ENCODE results near the gene SS18L1. TPM values are rescaled to one million over a fixed set of nuclear protein-coding genes. Genes with fewer than 3 reads are reported as not detected.

SS18L1 gene
- total RNA-seq, 2 experiments from 2014 or later = 18.0 to 19.5 TPM

DNA sequence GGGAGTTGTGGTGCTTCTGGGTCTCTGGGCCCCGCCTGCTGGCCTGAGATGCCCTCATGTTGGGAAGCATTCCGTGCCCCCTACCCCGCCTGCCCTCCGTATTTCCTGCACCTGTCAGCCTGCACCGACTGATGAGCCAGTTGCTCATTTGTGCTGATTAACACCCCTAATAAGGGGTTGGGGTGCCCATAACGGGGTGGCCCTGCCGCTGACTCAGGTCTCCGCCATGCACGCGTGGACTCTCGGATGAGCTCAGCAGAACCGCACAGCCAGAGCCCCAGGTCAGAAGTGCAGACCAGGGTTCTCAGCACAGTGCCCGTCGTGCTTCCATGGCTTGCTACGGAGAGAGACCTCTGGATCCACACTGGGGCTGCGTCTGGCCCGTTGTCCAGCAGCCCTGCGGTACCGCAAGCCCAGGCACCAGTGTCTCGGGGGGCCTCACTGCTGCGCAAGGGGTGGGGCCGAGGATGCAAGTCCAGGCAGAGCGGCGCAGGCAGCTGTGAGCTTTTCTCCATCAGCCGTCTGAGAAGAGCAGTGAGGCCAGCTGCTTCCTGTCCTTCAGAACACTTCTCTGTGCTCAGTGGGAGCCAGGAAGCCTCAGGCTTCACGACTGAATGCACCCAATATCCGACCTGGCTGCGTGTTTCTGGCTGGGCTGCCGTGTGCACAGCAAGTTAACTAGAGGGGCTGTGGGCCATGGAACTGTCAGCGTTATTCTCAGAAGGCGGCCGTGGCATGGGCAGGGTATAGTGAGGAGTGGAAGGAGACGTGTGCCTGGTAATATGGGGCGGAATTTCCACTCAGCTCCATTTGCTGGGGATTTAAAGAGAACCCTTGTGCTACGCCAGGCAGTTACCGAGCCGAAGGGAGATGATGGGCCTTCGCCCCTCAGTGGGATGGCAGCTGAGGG, 57.9 kb downstream of the SS18L1 start:
- CTCF ChIA-PET = no interaction called here
- POLR2A ChIA-PET = no interaction called here

DNA sequence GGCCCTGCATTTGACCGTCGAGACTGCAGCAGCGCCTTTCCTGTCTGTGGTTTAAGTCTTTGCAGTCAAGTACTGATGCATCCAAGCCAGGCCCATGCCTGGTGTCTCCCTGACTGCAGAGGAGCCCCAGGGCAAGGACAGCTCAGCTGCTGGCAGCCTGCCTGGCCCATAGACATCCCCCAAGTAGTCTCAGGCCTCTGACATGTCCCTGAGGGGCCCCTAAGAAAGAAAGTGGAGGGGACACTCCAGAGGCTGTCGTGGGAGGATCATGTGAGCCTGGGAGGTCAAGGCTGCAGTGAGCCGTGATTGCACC, 58.5 kb downstream of the SS18L1 start:
- POLR2A ChIA-PET = no interaction called here
- CTCF ChIA-PET = no interaction called here

DNA sequence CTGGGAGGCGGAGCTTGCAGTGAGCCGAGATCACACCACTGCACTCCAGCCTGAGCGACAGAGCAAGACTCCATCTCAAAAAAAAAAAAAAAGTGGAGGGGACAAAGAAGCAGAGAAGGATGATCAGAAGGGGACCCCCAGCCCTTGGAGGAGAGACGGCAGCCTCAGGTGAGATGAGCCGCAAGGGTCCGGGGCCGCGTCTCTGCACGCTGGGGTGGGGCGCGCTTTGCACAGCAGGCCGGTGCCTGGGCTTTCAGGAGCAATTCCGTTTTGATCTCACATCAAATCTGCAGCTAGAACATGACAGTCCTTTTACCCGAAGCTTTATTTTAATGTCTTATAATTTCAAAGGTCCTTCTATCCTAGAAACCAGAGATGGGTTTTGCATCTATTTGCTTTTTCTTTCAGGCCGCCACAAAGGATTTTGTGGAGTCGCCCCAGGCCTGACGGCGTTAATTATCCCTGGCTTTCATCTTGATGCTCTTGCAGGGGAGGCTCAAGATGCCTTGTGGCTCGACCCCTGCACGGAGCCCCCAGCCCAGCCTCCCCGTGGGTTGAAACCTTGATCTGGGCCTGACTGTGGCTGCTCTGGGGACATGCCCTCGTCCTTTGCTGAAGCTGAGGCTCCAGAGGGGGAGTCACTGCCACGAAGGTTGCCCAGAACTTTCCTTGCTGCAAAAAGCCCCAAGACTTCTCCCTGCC, 59.3 kb downstream of the SS18L1 start:
- ChIA-PET CTCF (no interaction called here), POLR2A (no interaction called here)

DNA sequence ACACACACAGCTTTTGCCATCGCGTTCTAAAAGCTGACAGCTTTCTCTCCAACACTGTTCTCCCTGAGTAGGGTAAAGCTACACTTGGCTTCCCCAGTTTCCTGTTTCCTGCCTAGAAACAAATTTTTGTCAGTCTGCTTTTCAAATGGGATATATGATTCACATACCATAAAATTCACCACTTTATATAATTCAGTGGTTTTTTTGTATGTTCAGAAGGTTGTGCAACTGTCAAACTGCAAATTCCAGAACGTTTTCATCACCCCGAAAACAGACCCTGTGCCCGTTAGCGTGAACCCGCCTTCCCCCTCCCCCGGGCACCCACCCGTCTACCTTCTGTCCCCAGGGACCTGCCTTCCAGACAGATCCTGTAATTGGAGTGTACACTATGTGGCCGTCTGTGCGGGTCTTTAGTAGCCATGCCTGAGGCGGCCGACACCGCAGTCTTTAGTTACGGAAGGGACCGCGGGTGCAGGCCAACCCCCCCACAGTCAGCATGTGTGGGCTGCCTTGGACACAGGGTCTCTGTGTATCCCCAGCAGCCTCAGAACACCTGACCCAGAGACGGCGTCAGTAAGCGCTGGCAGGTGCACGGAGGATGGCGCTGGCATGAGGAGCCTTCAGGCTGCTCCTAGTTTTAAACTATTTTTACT, 59.9 kb downstream of the SS18L1 start:
- ChIA-PET CTCF (no interaction called here), POLR2A (no interaction called here)

DNA sequence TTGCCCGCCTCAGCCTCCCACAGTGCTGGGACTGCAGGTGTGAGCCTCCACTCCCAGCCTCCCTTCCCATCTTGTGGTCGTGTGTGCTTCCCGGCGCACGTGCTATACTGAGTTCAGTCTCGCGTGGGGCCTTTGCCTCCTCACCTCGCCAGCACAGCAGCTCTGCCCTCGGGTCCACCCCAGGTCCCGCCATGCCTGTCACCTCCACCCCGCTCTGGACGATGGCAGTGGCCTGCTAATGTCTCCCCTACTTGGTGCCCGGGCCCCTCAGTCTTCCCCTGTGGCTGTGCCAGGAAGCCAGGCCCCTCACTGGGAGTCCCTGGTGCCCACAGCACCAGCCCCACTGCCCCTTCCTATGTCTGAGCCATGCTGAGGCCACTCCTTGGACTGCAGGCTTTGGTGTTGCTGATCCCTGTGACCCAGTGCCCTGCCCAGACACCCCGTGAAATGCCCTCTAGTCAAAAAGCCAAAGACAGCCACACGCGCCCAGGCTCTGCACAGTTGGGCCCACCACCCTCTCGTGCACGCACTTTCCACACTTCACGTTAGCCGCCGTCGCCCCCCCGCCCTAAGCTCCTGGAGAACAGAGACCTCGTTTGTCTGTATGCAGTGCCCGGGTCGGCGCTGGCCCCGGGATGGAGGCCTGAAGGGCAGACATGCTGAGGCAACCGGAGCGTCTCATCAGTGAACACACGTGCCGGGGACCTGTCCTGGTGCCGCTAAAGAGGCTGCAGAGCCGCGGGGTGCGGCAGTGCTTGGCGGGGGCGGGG, 62.2 kb downstream of the SS18L1 start:
- POLR2A ChIA-PET = no interaction called here
- CTCF ChIA-PET = no interaction called here

DNA sequence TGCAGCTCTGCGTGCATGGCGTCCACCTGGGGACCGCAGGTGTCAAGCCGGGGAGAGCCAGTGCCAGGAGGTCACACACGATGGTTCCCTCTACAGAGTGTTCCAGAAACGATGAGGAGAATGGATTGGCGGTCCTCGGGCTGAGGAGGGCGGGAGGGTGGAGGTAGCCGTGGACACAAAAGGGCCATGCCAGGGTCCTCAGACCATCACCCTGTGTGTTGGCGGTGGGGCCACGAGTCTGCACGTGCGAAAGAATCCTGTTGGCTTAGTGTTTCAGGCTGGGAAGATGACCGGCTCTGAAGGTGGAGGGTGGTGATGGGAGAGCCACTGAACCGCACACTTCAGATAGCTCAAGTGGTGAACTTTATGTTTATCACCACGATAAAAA, 62.8 kb downstream of the SS18L1 start:
- POLR2A ChIA-PET = no interaction called here
- CTCF ChIA-PET = no interaction called here

DNA sequence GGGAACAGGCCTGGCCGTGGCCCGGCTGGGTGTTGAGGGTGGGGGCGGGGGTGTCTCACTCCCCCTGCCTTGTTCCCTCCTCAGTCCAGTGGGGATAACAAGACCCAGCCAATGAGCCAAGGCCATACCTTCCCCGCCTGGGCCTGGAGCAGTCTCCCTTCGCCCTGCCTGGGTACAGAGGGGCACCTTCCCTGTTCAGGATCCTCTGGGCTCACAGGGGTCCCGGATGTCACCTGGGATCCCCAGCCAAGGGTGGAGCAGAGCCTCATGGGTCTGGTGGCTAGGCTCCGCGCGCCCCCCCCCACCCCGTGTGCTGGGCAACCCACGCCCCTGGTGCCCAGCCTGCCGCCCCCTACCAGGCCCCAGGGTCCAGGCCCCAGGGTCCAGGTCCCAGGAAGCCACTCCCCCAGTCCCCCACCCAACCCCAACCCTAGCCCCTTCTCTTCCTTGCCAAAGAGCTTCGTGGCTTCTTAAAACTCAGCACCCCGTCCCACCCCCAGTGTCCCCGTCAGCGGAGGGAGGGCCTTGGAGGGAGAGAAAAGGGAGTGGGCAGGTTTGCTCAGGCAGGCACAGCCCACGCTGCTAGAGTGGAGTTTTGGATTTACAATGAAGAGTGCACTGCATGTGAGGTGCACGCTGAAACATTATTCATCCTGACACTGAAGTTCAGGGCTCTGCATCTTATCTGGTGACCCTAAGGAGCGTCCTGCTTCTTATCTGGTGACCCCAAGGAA, 64.7 kb downstream of the SS18L1 start:
- CTCF ChIA-PET = interaction anchor here (0.6 kb wide), 1 partner anchor 31 kb away, joined by 4 read pairs; no protein-coding TSS in a partner anchor
- POLR2A ChIA-PET = no interaction called here

DNA sequence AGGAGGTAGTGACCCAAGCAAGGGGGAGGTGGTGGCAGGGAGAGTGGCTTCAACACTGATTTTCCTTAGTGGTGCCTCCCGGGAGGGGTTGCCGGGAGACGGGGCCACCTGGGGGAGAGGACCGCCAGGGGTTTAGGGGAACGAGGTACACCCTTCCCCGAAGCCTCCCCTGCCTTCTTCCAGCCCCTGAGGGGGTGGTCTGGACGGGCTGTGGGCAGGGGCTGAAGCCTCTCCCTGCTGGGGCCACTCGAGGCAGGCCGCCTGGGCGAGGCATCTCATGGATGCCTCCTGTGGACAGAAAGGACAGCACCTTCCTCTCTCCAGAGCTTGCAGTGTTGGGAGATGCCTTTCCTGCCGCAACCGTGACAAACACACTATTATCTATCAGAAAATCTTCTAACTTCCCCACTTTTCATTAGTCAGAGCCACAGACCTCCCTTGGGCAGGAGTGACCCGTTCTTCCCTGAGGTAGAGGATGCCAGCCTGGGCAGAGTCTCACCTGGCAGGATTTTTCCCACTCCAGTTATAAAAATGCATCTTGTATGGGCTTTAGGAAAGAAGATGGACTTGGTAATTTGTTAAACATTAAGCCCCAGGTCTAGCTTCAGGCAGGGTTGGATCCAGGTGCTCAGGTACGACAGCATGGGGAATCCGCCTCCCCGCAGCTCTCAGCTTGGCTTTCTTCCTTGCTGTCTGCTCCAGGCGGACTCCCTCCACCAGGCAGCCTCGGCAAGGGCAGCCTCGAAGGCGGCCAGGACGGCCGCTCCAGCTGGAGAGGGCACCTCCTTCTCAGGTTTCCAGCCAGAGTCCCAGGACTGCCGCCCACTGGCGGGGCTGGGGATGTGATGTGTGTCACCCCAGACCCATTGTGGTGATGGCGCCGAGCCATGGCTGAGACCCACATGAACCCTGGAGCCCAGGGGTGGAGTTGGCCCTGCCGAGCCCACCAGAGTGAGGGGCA, 65.5 kb downstream of the SS18L1 start:
- ChIA-PET CTCF (interaction anchor here (0.6 kb wide), 1 partner anchor 31 kb away, joined by 4 read pairs; no protein-coding TSS in a partner anchor), POLR2A (no interaction called here)

DNA sequence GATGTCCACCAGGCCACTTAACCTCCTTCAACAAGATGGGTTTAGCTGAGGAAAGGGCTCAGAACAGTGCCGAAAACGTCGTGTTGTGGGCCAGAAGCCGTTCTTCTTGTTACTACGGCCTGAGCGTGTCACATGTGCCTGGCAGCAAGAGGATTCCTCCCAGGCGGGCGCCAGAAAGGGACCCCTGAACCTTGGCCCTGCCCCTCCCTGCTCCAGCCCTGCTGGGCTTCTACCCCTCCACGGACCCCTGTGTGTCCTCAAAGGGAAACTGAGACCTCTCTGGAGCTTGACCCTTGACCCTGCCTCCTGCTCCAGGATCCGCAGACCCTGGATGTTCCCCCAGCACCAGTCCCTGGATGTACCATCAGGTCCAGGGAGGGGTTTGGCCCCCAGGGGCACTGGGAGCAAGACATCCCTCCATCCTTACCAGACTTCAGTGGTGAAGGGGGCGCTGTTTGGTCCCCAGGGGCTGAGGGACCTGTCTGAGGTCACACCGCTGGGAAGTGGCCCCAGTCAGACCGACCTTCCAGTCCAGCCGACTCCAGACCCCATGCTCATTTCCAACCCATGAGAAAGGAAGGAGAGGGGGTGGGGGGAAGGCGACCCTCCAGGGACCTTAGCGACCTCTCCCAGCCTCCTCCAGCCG, 66.4 kb downstream of the SS18L1 start:
- CTCF ChIA-PET = no interaction called here

DNA sequence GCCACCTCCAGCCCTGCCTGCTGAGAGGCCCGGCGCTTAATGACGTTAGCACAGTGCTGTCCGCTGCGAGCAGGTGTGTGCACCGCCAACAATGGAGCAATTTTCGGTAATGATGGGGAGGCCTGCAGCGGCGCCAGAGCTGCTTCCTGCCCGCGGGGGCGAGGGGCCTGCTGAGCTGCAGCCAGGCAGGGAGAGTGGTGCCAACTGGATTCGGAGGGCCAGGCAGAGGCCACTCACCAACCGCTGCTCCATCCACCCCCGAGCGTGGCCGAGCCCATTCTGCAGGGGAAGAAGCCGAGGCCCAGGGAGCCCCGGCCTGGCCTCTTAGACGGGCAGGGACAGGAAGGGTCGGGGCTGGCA, 66.9 kb downstream of the SS18L1 start:
- ChIA-PET POLR2A (no interaction called here), CTCF (no interaction called here)

More for the DNA sequence above, 66.4 kb downstream of the SS18L1 start:
- POLR2A ChIA-PET = no interaction called here

DNA sequence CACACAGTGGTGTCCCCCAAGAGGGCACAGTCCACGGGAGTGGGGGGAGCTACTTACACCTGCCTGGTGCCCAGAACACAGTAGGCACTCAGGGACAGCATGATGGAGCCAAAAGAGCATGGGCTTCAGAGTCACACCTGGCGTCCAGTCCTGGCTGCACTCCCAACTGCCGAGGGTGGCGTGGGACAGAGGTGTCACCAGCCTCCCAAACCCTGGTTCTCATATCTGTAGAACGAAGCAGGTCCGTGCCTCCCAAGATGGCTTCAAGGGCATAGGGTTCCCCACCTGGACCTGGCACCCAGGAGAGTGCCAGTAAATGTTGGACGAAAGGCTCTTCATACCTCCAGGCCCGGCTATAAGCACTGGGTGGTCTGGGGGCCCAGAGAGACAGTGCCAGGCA, 67.6 kb downstream of the SS18L1 start:
- POLR2A ChIA-PET = no interaction called here
- CTCF ChIA-PET = no interaction called here

DNA sequence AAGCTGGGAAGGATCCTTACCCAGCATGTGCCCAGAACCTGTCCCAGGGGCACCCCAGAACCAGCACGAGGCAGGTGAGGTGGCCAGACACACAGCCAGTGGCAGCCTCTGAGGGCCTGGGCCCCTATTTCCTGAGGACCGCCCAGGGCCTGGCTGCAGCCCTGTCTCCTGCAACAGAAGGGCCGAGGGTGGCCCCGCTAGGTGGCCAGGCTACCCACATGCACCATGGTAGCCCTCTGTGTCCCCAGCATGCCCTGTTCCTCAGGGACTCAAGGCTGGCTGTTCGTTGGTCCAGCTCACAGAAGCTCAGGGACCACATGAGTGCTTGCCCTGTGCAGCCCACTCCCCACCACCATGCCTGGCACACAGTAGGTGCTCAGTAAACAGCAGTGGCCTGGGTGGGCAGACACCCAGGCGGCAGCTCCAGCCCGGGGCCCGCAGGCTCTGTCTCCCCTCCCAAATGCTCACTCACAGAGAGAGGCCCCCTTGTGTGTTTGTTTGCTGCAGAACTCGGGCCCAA, 68.3 kb downstream of the SS18L1 start:
- ChIA-PET POLR2A (no interaction called here), CTCF (no interaction called here)

DNA sequence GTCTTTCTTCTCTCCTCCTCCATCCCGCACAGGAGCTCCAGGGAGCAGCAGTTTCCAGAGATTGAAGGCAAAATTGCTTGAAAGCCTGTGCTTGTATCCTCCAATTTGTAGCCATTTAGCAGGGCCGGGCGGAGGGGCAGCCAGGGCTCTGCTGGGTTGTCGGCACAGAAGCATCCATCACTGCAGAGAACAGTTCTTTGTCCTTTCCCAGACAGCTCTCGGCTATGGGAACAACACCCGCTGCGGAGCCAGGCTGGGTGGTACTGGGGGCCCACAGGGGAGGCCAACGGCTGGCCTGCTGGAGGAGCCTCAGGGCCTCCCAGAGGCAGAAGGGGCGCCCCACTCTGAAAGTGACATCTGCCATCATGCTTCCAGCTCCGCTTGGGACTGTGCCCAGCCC, 68.7 kb downstream of the SS18L1 start:
- ChIA-PET CTCF (no interaction called here), POLR2A (no interaction called here)

DNA sequence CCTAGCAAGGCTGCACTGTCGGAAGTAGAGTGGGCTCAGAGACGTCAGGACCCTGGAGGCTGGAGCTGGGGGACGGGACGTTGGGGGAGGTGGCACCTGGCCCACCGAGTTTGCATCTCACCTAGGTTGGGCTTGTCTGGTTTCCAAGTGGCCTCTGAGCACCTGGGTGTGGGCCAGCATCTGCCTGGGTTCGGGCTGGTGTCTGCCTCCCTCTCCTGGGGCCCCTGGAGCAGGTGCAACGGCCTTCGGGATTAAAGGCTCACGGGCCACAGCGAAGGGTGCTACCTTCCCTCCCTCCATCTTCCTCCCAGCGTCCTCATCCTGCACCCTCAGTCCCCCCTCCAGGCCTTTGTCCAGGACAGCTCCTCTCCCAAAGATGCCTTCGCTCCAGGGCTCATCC, 70.5 kb downstream of the SS18L1 start:
- ChIA-PET POLR2A (no interaction called here), CTCF (no interaction called here)

DNA sequence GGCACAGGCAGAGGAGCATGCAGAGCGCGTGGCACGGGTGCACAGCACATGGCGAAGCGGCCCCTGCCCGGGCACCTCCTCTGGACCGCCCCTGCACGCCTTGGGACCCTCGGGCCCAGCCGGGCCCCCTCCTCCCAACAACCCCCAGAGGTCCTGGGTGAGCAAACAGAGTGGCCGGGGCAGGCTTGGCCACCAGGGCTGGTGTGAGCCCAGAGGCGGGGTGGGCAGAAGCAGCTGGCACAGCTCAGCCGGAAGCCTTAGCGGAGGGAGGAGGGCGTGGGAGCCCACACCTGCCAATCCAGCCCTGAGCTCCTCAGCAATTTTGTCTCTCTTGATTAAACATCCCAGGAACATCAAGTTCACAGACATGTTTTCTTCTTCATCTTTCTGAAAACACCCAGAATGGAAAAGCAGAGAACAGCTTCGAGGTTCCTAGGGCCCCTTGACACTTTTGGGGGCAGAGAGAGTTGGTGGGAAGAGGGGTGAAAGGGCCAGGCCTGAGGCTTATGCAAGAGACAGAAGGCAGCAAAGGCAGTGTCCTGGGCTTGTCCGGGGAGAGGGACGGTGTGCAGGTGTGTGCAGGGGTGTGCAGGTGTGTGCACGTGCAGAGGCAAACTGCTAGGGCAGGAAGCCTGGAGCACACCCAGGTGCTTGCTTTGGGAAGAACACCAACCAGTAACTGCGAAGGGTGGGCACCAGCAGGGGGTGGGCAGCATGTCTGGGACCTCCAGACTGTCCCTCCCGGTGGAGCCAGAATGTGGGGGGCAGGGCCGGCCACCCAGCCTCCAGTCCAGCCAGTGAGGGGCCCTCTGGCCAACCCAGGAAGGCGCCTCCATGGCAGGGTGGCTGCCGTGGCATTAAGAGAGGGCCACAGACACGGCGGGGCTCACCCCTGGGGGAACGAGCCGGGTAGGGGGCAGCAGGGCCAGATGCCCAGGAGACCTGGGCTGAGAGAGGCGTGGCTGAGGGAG, 71.7 kb downstream of the SS18L1 start:
- CTCF ChIA-PET = no interaction called here

DNA sequence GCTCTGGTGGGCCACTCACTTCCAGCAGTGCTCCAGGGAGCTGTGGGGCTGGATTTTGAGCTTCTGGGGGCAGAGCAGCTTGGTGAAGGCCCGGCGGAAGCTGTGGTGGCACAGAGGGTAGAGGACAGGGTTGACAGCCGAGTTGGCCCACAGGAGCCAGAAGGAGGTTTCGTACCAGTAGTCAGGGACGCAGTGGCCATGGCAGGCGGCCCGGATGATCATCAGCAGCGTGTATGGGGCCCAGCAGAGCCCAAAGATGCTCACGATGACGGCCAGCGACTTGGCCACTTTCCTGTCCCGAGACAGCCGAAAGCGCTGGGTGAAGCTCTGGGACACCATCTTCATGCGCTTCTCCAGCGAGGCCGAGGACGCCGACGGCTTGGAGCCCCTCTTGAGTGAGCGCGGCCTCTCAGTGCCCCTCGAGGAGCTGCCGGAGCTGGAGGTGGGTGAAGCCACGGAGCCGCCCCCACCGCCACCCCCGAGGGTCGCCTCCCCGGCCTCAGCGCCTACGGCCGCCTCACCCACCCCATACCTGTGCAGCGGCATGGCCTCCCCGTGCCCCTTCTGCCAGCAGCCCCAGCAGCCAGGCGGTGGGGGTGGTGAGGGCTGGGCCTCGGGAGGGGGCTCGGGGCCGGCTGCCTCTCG, 72.5 kb downstream of the SS18L1 start:
- ChIA-PET CTCF (no interaction called here), POLR2A (interaction anchor here (0.5 kb wide), 1 partner anchor 379 kb away, joined by 4 read pairs; no protein-coding TSS in a partner anchor)

More for the DNA sequence above, 71.7 kb downstream of the SS18L1 start:
- POLR2A ChIA-PET = no interaction called here

Measured in activated CD8-positive, alpha-beta memory T cell treated with anti-CD3 and anti-CD28 coated beads for 36 hours (primary cell).